NK-92 (cell line): ENCODE measurements around the gene G3BP2.

Source experiments
- DNase-seq: peaks from one replicate; lab custom pipeline; 2025; ENCODE audit not compliant: unreplicated experiment; lab: John Stamatoyannopoulos, UW

Gene G3BP2

GRCh38 chr4:75643651-75644050, 29.6 kb downstream of the G3BP2 start:
- no peak for DNase-seq

DNA sequence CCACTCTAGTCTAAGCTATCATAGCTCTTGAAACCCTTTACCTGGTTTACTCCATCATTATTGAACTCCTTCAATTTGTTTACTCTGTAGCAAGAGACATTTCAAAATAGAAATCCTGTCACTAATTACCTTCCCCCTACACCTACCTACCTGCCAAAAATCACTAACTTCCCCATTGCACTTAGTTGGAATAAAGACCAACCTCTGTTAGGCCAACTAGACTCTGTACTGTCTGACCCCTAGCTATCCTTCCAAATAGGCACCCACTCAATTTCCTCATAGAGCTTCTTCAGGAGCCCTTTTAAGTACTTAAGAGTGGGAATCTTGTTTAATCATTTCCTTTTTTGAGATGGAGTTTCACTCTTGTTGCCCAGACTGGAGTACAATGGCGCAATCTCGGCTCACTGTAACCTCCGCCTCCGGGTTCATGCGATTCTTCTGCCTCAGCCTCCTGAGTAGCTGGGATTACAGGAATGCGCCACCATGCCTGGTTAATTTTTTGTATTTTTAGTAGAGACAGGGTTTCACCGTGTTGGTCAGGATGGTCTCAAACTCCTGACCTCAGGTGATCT, 34.0 kb downstream of the G3BP2 start:
- DNase-seq = no peak

DNA sequence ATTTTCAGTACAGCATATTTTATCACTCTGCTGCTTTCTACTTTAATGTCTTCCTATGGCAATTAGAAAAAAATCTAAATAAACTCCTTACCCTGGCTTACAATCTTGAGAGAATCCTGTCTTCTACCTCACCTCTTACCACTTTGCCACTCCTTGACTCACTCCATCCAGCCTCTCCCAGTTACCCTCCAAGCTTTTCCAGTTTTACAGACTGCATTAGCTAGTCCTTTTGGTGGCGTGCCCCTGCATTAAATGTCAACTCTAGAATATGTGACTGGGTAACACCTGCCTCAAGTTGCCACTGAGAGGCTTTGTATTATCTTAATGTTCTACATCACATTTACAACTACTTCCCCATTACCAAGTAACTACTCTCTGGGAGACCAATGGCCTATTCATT, 35.4 kb downstream of the G3BP2 start:
- no peak for DNase-seq

GRCh38 chr4:75637176-75637575, 36.0 kb downstream of the G3BP2 start:
- no peak for DNase-seq

GRCh38 chr4:75634951-75635350, 38.3 kb downstream of the G3BP2 start:
- no peak for DNase-seq

DNA sequence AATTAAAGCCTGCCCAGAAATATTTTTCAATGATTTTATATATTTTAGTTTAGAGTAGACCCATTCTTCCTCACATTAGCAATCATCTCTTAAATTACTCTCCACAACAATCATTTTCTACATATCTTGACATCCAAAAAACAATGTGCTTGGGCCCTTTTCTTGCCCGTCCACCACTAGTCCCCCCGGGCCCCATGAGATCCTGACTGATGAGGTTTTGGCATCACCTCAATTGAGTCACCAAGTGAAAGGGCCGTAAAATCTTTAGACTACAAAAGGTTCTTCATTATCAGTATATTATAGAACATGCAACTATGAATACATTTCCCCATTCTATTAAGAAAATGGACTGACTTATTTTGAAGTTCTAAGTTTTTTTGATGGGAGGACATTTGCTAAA, 38.9 kb downstream of the G3BP2 start:
- DNase-seq = no peak

DNA sequence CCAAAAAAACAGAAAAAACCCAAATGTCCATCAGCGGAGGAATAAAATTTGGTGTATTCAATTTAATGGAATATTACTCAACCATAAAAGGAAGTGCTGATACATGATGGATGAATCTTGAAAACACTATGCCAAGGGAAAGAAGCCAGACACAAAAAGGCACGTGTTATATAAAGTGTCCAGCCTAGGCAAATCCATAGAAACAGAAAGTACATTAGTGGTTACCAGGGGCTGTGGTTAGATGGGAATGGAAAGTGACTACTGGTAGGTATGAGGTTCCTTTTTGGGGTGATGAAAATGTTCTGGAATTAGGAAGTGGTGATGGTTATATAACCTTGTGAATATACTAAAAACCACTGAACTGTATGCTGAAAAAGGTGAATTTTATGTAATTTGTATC, 39.4 kb downstream of the G3BP2 start:
- no peak for DNase-seq

- no peak for DNase-seq
These were observed 42.3 kb downstream of the G3BP2 start for GRCh38 chr4:75630937-75631329.

DNA sequence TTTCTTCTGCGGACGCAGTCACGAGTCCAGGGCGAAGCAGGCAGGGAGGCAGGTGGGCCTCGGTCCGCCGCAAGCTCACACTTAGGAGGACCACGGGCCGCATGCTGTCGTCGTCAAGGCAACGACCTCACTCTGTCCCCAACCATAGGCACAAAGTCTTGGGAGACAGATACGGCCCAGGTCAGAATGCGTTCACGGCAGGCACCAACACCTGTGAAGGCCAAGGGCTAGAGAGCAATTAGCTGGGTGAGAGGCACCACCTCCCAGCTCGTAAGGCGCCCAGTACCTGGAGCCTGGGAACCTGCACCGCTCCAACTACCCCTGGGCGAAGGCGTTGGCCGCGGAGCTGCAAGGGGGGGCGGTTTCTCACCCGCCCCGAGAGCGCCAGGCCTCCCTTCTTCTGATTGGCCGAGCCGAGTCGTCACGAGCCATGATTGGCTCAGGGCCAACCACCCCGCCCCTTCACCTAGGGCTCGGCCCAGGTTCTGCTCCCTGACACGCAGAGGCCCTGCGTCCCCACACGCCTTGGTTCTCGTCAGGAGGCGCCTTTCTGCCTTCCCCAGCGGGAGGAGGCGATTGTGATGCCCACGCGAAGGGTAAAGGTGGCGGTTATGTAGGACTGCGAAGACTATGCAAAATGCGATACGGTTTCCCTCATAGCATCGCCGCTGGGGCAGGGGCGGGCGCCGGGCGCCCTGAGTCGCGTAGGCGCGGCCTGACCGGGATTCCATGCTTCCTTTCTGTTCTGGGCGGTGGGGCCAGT, 42.9 kb downstream of the G3BP2 start, which contains the start of gene CDKL2:
Gene CDKL2, minus strand, starts transcription at position 355 of the 763 bp plus-strand sequence. CDS start 4,540 bp downstream, outside the sequence.
- peak; percentile 50 for DNase-seq

DNA sequence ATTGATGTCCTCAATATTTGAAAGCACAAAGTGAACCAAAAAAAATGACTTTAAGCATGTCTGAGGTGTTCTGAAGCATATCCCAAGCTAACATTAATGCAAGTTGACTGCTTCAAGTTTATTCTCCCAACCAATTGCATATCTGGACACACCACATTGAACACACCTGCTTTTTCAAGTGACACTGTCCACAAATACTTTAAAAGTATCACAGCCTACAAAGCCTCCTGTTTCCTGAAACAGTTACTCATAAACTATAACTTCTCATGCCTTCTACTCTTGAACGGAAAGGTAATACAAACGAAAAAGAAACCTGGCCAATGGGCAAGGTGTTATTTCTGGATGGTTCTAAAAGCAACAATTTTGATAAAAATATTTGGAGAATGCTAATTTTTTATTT, 44.0 kb downstream of the G3BP2 start:
- DNase-seq = no peak

DNA sequence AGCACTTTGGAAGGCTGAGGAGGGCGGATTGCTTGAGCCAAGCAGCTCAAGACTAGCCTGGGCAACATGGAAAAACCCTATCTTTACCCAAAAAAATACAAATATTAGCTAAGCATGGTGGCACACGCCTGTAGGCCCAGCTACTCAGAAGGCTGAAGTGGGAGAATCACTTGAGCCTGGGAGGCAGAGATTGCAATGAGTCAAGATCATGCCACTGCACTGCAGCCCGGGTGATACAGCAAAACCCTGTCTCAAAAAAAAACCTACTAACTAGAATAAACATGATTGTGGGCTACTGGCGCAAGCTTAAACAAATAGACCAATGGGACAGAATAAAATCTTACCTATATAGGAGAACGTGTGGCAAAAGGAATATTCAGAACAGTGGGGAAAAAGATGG, 50.2 kb downstream of the G3BP2 start:
- no peak for DNase-seq

DNA sequence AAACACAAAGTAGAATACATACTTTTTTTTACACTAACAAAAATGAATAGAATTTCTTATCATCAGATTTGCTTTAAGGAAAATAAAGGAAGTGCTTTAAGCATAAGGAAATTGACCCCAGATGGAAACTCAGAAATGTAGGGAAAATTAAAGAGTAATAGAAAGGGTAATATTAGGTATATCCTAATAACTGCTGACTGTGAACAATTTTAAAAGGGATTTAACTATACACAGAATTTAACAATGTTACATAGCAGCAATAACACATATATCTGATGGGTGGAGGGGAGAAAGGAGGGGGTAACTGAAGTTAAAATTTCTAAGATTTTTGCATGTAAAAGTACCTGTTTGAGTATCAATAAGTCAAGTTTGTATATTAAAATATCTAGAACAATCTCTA, 51.5 kb downstream of the G3BP2 start:
- no peak for DNase-seq

DNA sequence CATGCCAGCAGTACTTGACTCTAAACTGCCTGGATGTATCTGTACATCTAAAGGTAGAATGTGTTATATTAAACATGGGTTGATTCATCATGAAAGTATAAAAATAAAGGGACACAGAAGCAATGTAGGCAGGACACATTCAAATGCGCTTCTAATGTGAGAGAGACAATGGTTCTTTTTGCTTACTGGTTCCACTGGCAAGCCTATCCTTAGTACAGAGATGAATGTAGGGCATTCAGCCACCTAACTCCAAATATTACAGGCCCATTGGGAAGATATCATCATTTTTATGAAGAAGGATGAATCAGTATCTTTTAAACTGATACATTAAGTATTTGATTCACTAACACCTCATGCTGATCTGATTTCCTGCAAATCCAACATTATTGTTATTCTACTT, 60.9 kb downstream of the G3BP2 start:
- no peak for DNase-seq

DNA sequence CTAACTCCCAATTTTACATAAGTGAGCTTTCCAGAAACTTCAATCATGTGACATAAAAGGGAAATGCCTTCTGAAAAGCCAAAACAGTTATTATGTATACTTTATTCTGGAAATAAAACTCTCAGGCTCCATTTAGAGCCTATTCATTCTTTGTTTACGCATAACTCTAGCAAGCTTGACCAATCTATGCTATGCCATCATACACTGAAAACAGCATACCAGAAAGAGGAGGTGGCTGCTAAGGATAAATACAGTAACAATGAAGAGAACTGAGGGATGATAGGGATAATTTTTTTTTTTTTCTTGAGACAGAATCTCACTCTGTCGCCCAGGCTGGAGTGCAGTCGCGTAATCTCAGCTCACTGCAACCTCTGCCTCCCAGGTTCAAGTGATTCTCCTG, 67.3 kb downstream of the G3BP2 start:
- no peak for DNase-seq

DNA sequence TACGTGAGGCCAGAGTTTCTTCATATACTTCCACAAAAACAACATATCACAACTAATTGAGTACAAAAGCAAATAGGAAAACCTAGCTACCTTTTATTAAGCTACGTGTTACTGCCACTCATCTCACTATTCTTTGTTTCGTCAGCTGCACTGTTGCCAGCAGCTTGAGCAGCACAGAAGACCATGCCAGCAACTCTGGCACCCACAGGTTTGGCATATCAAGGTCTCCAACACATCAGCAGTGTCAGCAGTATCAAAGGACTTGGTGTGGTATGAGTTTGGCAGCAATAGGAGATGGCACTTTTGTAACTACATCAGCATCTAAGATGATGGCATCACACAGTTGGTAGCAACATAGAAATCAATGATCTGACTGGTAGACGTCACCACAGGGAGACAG, 73.6 kb downstream of the G3BP2 start:
- DNase-seq = no peak

DNA sequence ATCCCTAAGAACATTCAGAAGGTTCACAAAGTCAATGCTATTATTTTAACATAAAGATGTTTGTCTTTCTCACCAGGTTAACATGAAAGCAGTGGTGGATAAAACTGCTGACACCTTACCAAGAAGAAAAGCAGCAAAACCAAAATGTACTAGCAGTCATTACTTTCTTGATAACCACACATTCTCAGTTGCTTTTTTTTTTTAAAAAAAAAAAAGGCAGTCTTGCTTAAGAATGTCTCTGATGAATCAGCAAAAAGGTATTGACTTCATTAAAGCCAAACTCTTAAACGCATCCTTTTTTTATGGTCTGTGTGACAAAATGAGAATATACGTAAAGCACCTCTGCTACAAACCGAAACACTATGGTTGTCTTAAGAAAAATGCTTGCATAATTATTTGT, 74.8 kb downstream of the G3BP2 start:
- DNase-seq = no peak

GRCh38 chr4:75596061-75596460, 77.2 kb downstream of the G3BP2 start:
- DNase-seq = no peak

GRCh38 chr4:75593393-75593792, 79.8 kb downstream of the G3BP2 start:
- no peak for DNase-seq
